ENCODE measurements around the gene PITPNC1.
"Not testable (repeated sequence)": the region's sequence is repeated elsewhere in the genome, so short reads cannot be mapped to it uniquely, and the experiment has no call there.

Gene PITPNC1

DNA sequence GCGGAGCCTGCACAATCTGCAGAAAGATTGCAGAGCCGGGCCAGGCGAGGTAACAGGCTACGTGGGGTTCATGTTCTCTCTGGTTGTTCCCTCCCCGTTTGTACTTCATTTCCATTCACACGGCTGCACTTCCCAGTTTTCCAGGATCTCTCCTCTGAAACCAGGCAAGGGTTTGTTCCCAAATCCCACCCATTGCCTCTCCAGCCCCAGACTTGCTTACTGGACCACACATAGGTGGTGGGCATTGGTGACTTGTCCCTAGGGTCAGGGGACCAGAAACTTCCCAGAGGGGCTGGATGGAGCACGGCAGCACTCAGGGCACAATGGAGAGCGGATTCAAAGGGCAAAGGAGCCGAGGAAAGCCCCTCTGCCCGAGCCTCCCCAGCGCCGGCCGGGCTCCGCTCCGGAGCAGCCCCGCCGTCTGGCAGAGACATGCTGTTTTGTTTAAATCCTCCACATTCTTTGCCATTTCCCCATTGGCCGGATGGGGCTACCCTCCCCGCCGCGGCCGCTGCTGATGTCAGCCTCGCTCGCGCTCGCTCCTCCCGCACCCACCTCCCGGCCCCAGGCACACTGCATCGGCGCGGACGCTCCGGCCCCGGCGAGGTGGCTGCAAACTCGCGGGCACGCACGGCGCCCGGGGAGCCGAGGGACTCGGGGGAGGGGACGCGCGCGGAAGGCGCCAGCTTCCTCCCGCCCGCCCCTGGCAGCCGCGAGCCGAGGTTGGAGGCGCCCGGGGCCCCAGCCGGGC, at the start of gene PITPNC1:
Gene PITPNC1, plus strand, starts transcription at position 545 of the 751 bp plus-strand sequence.
- DNase-seq, result peak; percentile 43

DNA sequence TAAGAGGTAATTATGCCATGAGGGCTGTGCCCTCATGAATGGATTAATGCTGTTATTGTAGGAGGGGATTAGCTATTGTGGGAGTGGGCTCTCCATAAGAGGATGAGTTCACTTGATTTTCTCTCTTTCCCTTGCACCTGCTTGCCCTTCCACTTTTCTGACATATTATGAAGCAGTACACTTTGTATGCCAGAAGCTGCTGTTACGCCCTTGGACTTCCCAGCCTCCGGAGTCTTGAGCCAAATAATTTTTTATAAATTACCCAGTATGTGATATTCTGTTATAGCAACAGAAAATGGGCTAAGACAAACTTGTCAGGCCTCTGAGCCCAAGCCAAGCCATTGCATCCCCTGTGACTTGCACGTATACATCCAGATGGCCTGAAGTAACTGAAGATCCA, 49.1 kb upstream of the PITPNC1 start:
- DNase-seq, result no peak

DNA sequence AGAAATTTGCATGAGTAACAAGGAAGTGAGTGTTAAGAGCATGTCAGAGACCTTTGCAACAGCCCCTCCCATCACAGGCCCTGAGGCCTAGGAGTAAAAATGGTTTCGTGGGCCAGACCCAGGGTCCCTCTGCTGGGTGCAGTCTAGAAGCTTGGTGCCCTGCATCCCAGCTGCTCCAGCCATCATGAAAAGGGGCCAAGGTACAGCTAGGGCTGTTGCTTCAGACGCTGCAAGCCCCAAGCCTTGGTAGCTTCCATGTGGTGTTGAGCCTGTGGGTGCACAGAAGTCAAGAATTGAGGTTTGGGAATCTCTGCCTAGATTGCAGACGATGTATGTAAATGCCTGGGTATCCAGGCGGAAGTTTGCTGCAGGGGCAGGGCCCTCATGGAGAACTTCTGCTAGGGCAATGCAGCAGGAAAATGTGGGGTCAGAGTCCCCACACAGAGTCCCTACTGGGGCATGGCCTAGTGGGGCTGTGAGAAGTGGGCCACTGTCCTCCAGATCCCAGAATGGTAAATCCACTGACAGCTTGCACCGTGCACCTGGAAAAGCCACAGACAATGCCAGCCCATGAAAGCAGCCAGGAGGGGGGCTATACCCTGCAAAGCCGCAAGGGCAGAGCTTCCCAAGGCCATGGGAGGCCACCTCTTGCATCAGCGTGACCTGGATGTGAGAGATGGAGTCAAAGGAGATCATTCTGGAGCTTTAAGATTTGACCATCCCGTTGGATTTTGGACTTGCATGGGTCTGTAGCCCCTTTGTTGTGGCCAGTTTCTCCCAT, 45.5 kb upstream of the PITPNC1 start:
- DNase-seq, result not testable (repeated sequence)

DNA sequence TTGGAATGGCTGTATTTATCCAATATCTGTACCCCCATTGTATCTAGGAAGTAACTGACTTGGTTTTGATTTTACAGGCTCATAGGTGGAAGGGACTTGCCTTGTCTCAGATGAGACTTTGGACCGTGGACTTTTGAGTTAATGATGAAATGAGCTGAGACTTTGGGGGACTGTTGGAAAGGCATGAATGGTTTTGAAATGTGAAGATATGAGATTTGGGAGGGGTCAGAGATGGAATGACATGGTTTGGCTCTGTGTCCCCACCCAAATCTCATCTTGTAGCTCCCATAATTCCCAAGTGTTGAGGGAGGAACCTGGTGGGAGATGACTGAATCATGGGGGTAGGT, 44.9 kb upstream of the PITPNC1 start:
- DNase-seq, result not testable (repeated sequence)

DNA sequence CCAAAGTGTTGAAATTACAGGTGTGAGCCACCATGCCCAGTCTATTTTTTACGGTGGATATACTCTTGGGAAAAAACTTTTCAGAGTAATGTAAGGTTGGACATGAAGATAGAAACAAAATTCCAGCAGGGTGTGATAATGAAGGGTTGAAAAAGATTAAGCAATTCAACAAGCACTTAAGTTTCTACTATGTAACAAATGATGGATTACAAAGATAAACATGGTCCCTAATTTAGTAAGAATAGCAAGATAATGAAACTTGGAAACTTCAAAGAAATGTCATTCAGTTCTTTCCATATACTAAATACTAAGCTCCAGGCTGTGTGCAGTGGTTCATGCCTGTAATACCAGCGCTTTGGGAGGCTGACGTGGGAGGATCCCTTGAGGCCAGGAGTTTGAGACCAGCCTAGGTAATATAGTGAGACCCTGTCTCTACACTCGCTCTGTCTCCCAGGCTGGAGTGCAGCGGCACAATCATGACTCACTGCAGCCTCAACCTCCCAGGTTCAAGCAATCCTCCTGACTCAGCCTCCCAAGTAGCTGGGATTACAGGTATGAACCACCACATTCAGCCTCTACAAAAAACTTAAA, 41.7 kb upstream of the PITPNC1 start:
- no peak for DNase-seq

DNA sequence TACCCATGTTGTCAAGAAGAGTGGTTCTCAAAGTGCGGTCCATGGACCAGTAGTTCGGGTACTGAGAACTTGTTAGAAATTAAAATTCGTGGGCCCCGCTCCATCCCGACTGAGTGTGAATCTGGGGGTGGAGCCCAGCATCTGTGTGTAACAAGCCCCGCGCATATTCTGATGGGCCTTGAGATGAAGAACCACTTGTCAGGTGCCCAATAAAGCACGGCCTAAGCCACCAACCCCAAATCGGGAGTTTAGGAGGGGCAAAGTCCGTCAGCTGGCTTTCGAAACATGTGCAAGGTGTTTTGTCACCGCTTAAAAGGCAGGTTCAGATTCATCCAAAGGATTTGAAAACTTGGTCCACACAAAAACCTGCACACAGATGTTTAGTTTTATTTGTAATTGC, 40.2 kb upstream of the PITPNC1 start:
- DNase-seq, result no peak

DNA sequence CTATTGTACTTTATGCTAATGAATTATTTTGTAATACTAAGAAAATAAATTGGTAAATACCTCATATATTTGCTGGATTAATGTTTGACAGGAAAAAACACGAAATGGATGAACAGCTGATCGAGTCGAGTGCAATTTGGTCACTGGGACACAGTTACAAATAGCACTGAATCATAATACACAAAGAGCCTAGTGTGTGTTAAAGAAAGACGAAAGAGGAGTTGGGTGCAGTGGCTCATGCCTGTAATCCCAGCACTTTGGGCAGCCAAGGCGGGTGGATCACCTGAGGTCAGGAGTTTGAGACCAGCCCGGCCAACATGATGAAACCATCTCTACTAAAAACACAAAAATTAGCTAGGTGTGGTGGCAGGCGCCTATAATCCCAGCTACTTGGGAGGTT, 38.7 kb upstream of the PITPNC1 start:
- DNase-seq, result not testable (repeated sequence)

DNA sequence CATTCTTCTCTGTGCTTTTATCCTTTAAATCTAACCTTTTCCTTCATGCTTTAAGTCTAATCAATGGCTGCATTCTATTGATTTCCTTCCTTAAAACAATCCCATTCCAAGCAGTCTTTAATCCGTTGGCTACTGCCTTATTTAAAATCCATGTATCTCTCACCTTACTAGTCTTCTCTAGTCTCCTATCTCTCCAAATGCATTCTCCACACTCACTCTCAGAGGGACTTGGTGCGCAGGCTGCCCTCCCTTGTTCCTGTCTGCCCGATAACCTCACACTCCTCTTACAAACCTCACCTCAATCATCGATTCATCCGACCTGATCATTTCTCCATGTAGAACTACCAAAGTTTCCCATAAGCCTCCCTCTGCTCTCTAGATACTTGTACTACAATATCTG, 33.8 kb upstream of the PITPNC1 start:
- DNase-seq, result no peak

DNA sequence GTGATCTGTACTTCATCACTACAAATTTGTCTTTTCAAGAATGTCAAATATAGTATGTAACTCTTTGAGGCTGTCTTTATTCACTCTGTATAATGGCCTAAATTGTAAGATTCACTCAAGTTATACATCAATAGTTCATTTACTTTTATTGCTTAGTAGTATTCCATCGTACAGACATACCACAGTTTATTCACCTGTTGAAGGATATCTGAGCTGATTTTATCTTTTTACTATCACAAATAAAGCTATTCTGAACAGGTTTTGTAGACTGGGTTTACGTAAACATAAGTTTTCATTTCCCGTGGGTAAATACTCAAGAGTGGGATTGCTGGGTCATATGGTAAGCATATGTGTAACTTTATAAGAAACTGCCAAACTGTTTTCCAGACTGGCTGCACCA, 29.3 kb upstream of the PITPNC1 start:
- no peak for DNase-seq

DNA sequence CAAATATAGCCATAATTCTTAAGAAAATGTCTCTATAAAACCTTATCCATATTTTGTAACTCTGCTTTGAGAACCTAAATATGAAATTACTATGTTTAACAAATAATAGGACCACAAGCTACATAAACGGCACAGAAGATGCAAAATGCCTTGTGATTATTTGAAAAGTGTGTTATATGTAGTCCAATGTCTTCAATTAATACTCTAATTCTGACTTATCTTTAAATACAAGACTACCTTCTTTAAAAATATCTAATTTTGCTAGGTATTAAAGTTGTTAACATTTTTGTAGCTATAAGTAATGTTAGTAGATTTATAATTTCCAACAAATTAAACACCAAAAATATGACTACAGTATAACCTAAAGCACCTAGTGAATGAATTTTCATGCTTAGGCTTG, 27.7 kb upstream of the PITPNC1 start:
- DNase-seq, result no peak

DNA sequence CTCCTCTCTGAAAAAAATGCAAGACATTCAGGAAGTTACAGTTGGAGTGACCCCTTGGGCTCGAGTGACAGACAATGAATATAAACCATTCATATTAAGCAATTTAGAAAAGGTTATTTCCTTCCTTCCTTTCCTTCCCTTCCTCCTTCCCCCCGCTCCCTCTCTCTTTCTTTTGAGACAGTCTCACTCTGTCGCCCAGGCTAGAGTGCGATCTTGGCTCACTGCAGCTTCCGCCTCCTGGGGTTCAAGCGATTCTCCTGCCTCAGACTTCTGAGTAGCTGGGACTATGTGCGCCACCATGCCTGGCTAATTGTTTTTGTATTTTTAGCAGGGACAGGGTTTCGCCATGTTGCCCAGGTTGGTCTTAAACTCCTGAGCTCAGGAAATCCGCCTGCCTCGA, 23.9 kb upstream of the PITPNC1 start:
- no peak for DNase-seq

DNA sequence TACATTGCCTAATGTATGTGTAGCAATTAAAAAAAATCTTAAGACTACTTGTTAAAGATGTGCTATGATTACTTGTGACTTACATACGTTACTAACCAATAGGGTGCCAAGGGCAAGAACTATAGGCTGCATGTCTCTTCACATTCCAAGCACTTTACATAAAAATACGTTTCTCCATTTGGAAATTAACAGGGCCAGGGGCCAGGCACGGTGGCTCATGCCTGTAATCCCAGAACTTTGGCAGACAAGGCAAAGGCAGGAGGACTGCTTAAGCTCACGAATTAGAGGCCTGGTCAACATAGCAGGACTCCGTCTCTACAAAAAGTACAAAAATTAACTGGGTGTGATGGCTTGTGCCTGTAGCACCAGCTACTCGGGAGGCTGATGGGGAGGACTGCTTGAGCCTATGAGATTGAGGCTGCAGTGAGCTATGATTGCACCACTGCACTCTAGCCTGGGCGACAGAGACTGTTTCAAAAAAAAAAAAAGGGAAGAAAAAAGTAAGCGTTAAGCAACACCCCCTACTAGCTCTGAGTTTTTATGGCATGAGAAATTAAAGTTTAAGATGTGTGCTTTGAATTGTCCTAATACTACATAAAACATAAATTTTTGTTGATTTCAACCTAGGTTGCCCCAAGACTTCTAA, 23.0 kb upstream of the PITPNC1 start:
- DNase-seq, result no peak

DNA sequence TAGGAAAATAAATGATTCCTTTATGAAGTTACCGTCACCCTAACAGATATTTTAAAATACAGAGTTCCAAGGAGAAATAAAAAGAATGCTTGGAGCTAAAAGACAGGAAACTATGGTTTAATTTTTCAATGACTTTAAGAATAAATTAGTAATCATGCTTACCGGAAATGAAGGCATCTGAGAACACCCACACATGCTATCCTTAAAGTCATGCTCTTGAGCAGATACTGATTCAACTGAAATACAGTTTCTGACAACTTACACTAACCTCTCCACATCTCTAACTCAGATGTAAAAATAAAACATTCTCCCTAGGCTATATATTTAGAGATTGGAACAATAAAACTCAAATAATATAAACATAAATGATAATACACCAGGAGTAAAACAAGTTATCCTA, 18.5 kb upstream of the PITPNC1 start:
- DNase-seq, result no peak

DNA sequence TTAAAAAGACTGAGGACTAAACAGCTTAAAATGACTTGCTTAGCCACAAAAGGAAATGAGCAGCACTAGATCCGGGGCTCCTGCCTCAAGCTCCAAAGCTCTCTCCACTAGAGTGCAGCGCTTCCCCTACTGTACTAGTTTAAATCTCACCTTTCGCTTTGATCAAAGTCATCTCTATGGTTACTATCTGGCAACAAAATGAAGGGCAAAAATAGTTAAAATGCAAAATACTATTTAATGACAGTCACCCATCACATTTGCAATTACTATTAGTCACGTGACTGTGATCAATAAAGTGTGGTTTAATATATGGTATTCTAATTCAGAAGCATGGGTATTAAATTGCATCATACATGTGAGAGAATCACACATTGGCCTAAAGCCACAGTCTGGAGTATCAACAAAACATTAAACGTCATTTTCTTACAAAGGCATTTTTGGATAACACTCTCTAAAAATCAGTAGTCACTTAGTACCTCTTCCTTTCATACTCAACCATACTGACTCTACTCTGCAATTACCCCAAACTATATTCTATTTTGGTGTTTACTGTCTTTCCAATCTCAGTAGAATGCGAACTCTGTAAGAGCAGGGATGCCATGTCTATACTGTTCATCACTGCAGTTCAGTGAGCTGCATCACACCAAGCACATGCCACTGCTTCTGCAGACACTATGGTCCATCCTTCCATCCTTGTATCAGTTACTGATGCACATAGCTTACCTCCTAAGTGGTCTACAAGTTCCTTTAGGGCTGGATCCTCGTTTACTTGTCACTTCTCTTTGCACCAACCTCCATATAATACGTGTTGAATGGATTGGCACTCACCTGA, 16.9 kb upstream of the PITPNC1 start:
- DNase-seq, result peak; percentile 13

DNA sequence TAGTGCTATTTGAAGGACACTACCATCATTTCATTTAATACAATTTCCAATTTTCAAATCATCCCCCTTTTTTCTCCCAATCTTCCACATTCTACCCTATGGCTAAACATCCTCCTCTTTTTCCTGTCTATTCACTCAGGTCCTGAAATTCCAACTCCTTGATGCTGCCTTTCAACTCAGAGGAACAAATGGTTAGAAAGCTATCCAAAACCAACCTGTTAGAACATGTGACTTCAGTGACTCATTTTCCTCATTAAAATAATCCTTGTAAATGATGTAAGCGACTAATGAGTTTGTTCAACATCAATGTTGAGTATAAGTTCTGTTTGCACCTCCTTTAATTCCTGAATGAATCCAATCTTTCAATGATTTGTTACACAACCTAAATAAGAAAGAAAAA, 16.2 kb upstream of the PITPNC1 start:
- DNase-seq, result no peak

DNA sequence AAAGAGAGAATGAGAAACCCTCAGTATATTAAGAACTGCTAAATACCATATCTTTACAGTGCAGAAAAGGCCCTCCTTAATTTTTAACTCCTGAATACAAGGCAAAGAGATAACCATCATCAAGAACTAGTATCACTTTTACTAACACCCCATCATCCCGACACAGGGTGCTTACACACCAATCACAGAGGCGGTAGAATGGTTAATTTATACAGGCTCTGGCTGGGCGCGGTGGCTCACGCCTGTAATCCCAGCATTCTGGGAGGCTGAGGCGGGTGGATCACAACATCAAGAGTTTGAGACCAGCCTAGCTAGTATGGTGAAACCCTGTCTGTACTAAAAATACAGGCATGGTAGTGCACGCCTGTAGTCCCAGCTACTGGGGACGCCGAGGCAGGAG, 14.9 kb upstream of the PITPNC1 start:
- no peak for DNase-seq

DNA sequence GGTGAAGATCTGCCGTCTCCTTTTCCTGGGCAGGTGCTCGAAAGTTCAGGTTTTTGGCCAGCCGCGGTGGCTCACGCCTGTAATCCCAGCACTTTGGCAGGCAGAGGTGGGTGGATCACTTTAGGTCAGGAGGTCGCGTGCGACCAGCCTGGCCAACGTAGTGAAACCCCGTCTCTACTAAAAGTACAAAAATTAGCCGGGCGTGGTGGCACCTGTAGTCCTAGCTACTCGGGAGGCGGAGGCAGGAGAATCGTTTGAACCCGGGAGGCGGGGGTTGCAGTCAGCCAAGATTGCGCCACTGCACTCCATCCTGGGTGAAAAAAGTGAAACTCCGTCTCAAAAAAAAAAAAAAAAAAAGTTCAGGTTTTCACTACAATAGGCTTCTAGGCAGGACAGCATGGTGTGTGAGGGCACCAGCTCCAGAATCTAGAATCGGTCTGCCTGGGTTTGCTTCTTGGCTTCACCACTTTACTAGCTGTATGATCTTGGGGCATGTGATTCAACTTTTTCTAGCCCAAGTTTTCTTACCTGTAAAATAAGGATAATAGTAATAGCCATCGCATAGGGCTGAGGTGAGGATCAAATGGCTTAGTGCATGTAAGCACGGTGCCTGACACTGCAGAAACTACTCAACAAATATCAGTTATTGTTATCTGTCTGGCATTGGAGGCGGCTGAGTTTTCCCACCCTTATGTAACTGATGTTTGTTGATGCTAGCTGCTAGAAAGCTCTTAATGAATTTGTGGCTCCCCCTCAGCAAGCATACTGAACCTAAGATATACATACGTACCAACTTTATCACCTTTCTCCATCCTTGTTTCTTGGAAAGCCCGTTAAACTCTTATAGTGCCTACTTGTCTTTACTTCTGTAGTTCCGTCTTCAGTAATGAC, 12.0 kb upstream of the PITPNC1 start:
- DNase-seq, result no peak

DNA sequence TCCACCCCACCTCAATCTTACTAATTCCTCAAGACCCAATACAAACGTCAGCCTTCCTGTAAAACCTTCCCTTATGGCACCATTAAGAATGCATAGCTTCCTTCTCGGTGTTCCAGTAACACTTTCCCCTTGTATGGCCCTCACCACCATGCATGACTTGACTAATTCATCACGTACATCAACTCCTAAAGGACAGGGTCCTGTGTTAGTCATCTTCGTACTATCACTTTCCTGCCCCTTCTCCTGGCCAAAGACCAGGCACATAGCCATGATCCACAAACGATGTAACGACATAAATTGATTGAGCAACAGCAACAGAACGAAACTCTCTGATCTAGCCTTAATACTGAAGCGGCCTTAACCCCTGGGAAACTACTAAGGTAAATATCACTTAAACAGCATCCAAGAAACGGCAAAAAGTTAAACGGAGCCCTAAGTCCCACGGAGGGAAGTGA, 11.3 kb upstream of the PITPNC1 start:
- DNase-seq, result no peak

DNA sequence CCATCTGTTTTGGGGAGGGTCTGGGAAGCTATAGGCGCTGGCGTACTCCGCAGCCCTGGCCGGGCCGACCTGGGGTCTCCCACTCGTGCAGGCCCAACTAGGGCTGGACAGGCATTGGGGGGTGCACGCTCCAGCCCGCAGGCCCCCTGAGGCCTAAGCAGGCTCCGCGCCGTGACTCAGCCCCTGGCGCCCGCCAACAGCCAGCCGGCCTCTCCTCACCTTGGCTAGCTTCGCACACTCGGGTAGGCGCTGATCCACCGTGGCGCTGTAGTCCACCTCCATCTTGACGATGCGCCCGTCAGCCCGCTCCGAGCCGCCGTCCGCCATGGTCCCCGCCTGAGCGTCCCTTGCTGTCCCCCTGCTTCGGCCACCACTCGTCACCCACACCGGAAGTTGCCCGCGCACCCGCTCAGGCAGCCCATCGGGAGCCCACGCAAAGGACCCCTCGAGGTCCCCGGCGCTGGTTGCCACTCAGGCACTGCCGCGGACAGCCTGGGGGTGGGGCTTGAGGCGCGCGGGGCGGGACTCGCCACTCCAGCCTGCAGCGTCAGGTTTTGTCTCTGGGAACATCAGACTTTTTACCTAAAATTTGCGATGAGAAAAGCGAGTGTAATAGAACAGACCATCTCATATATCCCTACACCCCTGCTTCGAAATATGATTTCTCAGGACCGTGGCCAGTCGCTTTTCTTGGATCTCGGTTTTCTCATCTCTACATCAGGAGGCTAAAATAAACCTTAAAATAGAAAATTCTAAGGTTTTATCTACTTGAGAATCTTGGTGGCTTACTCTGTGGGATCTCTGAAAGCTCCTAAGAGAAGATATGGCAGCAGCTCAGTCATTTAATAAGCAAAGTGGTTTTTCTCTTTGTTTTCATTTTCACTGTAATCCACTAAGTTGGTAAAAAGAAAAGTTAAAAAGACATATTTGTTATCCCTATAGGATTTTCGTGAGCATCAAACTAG, 10.6 kb upstream of the PITPNC1 start, which contains the start of gene PSMD12:
Gene PSMD12, minus strand, starts transcription at position 385 of the 965 bp plus-strand sequence. Its CDS starts 58 bp downstream, at position 327.
- peak; percentile 70 for DNase-seq

DNA sequence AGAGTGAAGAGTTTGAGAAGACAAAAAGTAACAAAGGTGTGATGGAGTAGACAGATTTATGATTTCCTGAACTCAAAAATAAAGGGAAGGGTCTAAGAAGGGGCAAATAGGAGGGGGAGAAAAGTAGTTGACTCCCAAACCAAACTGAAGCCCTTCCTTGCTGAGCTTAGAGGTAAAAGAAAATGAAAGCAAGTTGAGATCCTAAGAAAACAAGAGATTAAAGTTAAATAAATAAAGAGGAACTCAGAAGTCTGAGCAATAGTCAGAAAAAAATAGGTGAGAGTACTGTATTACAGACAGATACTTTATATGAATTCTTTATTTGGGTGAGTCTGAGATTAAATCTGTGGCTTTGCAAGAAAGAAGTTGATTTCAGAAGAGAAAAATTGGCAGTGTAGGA, 7.4 kb upstream of the PITPNC1 start:
- DNase-seq, result no peak

Data from NCI-H2107 (cell line).